Liver (tissue), 3 donors: ENCODE results near the gene C1D.

Source experiments
- FOXA1 ChIP-seq: IDR thresholded peaks from 2 replicates; pipeline ENCODE4 v1.6.1; 2016; ENCODE audit warnings: antibody characterized with exemption
- FOXA2 ChIP-seq: IDR thresholded peaks from 2 replicates; pipeline ENCODE4 v1.6.1; 2016; ENCODE audit warnings: antibody characterized with exemption
- GABPA ChIP-seq, 2 donors: IDR thresholded peaks in 1 of 2; conservative IDR thresholded peaks in 1 of 2; 2 replicates each; pipeline ENCODE4 v1.6.1; 2016; ENCODE audit warnings: antibody characterized with exemption in 2 of 2, mild to moderate bottlenecking in 1 of 2, moderate library complexity in 1 of 2
- HNF4G ChIP-seq: IDR thresholded peaks from 2 replicates; pipeline ENCODE4 v1.6.1; 2016; ENCODE audit warnings: antibody characterized with exemption
- JUND ChIP-seq, 2 donors: IDR thresholded peaks; 2 replicates each; pipeline ENCODE4 v1.6.1; 2016; ENCODE audit warnings: antibody characterized with exemption in 2 of 2
- NR2F2 ChIP-seq: IDR thresholded peaks from 2 replicates; pipeline ENCODE4 v1.6.1; 2016; ENCODE audit warnings: antibody characterized with exemption
- RAD21 ChIP-seq, 2 donors: IDR thresholded peaks; 2 replicates each; pipeline ENCODE4 v1.6.1; 2016; ENCODE audit warnings: antibody characterized with exemption in 2 of 2, mild to moderate bottlenecking in 2 of 2
- TAF1 ChIP-seq: conservative IDR thresholded peaks from 2 replicates; pipeline ENCODE4 v1.6.1; 2016; ENCODE audit warnings: antibody characterized with exemption, mild to moderate bottlenecking
- YY1 ChIP-seq: IDR thresholded peaks from 2 replicates; pipeline ENCODE4 v1.6.1; 2016; ENCODE audit warnings: antibody characterized with exemption, mild to moderate bottlenecking
- ZBTB33 ChIP-seq: IDR thresholded peaks from 2 replicates; pipeline ENCODE4 v1.6.1; 2016; ENCODE audit warnings: antibody characterized with exemption
- TF ChIP-seq, protein P1 (sequence below): fragments of 150-350 bp; IDR thresholded peaks from 2 replicates; pipeline ENCODE4 v1.5.1; 2017; ENCODE audit warnings: improper control_type of control experiment, low read depth, low read length; ENCODE audit not compliant: missing input control
- TF ChIP-seq, protein P2 (sequence below): IDR thresholded peaks from 2 replicates; pipeline ENCODE4 v1.6.1; 2016; ENCODE audit warnings: antibody characterized with exemption
- donor health status: healthy.
- donor health status: healthy.

DNA sequence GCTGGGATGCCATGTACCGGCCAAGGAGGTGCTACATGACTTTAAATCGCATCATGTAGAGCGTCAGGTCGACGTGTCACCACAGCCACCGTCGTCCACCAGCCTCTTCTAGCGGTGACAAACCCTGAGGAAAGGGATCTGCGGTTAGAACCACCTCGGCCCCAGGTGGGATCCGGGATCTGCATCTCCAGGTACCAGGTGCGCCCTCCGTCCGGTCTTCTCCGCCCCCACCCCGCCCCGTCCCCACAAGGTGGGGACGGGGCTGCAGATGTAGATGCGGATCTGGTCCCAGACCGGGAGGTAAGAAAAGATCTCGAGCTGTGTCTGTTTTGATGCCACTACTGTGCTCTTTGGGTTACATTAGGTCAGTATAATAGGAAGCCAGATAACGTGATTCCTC lies 38.4 kb downstream of the C1D start:
- TF ChIP-seq, protein P1, sequence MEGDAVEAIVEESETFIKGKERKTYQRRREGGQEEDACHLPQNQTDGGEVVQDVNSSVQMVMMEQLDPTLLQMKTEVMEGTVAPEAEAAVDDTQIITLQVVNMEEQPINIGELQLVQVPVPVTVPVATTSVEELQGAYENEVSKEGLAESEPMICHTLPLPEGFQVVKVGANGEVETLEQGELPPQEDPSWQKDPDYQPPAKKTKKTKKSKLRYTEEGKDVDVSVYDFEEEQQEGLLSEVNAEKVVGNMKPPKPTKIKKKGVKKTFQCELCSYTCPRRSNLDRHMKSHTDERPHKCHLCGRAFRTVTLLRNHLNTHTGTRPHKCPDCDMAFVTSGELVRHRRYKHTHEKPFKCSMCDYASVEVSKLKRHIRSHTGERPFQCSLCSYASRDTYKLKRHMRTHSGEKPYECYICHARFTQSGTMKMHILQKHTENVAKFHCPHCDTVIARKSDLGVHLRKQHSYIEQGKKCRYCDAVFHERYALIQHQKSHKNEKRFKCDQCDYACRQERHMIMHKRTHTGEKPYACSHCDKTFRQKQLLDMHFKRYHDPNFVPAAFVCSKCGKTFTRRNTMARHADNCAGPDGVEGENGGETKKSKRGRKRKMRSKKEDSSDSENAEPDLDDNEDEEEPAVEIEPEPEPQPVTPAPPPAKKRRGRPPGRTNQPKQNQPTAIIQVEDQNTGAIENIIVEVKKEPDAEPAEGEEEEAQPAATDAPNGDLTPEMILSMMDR = no peak
- TF ChIP-seq YY1 (no peak), JUND (IDR thresholded peaks at IDR 0.05) (no peak), FOXA2 (no peak), HNF4G (no peak), ZBTB33 (no peak), RAD21 (IDR thresholded peaks at IDR 0.05) (no peak), FOXA1 (no peak), GABPA (IDR thresholded peaks at IDR 0.05 in 1 of 2, conservative IDR thresholded peaks at IDR 0.05 in 1 of 2) (no peak), TAF1 (no peak), NR2F2 (no peak)
- TF ChIP-seq, protein P2, sequence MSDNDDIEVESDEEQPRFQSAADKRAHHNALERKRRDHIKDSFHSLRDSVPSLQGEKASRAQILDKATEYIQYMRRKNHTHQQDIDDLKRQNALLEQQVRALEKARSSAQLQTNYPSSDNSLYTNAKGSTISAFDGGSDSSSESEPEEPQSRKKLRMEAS = no peak
